H1 (cell line): ENCODE data around the gene FAM181A. TPM values are rescaled to one million over a fixed set of nuclear protein-coding genes. Genes with fewer than 3 reads are reported as not detected.

Source experiments
- BRCA1 ChIP-seq: IDR thresholded peaks from 2 replicates; pipeline ENCODE4 v1.6.1; 2012; ENCODE audit warnings: low read depth, low read length, improper control_type of control experiment
- CHD7 ChIP-seq: fragments of 300-600 bp; sonication (generic); IDR thresholded peaks from 2 replicates; pipeline ENCODE4 v1.7.1; 2012; ENCODE audit warnings: low read length, moderate library complexity, mild to moderate bottlenecking, inconsistent platforms; ENCODE audit not compliant: insufficient replicate concordance
- SIRT6 ChIP-seq: IDR thresholded peaks from one replicate; pipeline ENCODE4 v1.7.1; 2012; ENCODE audit warnings: low read length, inconsistent platforms
- polyA plus RNA-seq, 7 experiments: library from polyadenylated mRNA; depleted of rRNA in 3 of 7; stranded (reverse) in 5 of 7; unstranded in 2 of 7; fragments of >200 nt in 5 of 7; fragments of 200-250 nt in 2 of 7; gene quantifications; 1 replicate in 5 of 7; 2 replicates in 1 of 7; 4 replicates in 1 of 7; pipeline versions ENCODE4 v1.2.1 to v1.2.3, GENCODE V29; 2011 to 2013; ENCODE audit warnings: missing spikeins in 2 of 7, mixed read lengths in 2 of 7
- total RNA-seq: library from RNA; stranded (reverse); fragmentation: NEBNext Ultra II Directional; extraction: Animal tissue kit (Norgen Biotek cat#: 25700); gene quantifications from 2 replicates; pipeline ENCODE4 v1.2.1, GENCODE V29; 2021

FAM181A gene
- total and polyA plus RNA-seq, 2 of the 8 experiments (the other 6 are each of a cell fraction or from before 2014, with no cell fraction given) = not detected

- TF ChIP-seq CHD7 (no peak), BRCA1 (no peak), SIRT6 (no peak)
These were observed 50.8 kb downstream of the FAM181A start (continued) for GRCh38 chr14:93977790-93978581.
